Measurements from ENCODE around the gene ARMH3. TPM values are rescaled to one million over a fixed set of nuclear protein-coding genes. Genes with fewer than 3 reads are reported as not detected.

Gene ARMH3
- total RNA-seq, 1 donor from 2014 or later, result 48.1 TPM

GRCh38 chr10:101797403-101798059 is 258.4 kb downstream of the ARMH3 start:
- DNase-seq, result no peak
- Mint-ChIP-seq H3K27me3 (ENCODE audit: unreplicated experiment) (peaks cover 4% of the 10 kb centered on the region), H3K4me3 (ENCODE audit: unreplicated experiment) (no peak overlapping the region), H3K36me3 (ENCODE audit: unreplicated experiment) (no peaks in the 10 kb centered on the region), H3K9me3 (ENCODE audit: unreplicated experiment) (peaks cover 4% of the 10 kb centered on the region), H3K4me1 (ENCODE audit: low read depth, unreplicated experiment) (peaks cover 8% of the 10 kb centered on the region), H3K27ac (ENCODE audit: unreplicated experiment) (no peak overlapping the region)
- no peak for TF ChIP-seq CTCF (IDR thresholded peaks at IDR 0.05; ENCODE audit: partially characterized antibody, unreplicated experiment)

Other genes with a start within 250 kb of the ARMH3 start
- gene OGA, start 237.7 kb downstream of the ARMH3 start, total RNA-seq (ENCODE audit: unreplicated experiment), result 277 TPM
- gene KCNIP2, start 212.4 kb downstream of the ARMH3 start, total RNA-seq (ENCODE audit: unreplicated experiment), result 30.0 TPM
- gene HPS6, start 9.2 kb upstream of the ARMH3 start, total RNA-seq (ENCODE audit: unreplicated experiment), result 22.1 TPM
- gene LDB1, start 64.2 kb upstream of the ARMH3 start, total RNA-seq (ENCODE audit: unreplicated experiment), result 310 TPM
- 21.6 TPM for gene PPRC1, start 76.9 kb upstream of the ARMH3 start, total RNA-seq (ENCODE audit: unreplicated experiment)
- gene NOLC1, start 96.2 kb upstream of the ARMH3 start, total RNA-seq (ENCODE audit: unreplicated experiment), result 59.5 TPM
- not detected for gene ELOVL3, start 170.1 kb upstream of the ARMH3 start, total RNA-seq (ENCODE audit: unreplicated experiment)
- not detected for gene PITX3, start 185.3 kb upstream of the ARMH3 start, total RNA-seq (ENCODE audit: unreplicated experiment)
- 71.6 TPM for gene GBF1, start 189.4 kb upstream of the ARMH3 start, total RNA-seq (ENCODE audit: unreplicated experiment)